Measurements from ENCODE around the gene NIF3L1.
A peak's percentile ranks its signal among the peaks of the same experiment; 100 is the strongest.

Gene NIF3L1

GRCh38 chr2:200888704-200889625, at the start of gene NIF3L1, which contains the start of gene PPIL3:
Gene NIF3L1, plus strand, starts transcription at chr2:200889371. Its CDS starts 2,573 bp downstream, at chr2:200891944.
Gene PPIL3, minus strand, starts transcription at chr2:200889077. Its CDS starts 1,462 bp downstream, at chr2:200887615.
- peak; percentile 94 for DNase-seq (ENCODE audit: low read depth, low spot score)

- no peak for DNase-seq (ENCODE audit: low read depth, low spot score)
Observed at GRCh38 chr2:200839513-200839912, 49.7 kb upstream of the NIF3L1 start.

GRCh38 chr2:200843993-200844948, 44.9 kb upstream of the NIF3L1 start:
- no peak for DNase-seq (ENCODE audit: low read depth, low spot score)

GRCh38 chr2:200845194-200845593, 44.0 kb upstream of the NIF3L1 start:
- no peak for DNase-seq (ENCODE audit: low read depth, low spot score)

- DNase-seq (ENCODE audit: low read depth, low spot score): no peak
Observed at GRCh38 chr2:200845669-200846325, 43.4 kb upstream of the NIF3L1 start.

- DNase-seq (ENCODE audit: low read depth, low spot score): no peak
Observed at GRCh38 chr2:200847269-200847668, 41.9 kb upstream of the NIF3L1 start.

- DNase-seq (ENCODE audit: low read depth, low spot score): no peak
Observed at GRCh38 chr2:200847939-200848338, 41.2 kb upstream of the NIF3L1 start.

- no peak for DNase-seq (ENCODE audit: low read depth, low spot score)
Observed at GRCh38 chr2:200850512-200851256, 38.5 kb upstream of the NIF3L1 start.

- no peak for DNase-seq (ENCODE audit: low read depth, low spot score)
Observed at GRCh38 chr2:200851398-200852248, 37.5 kb upstream of the NIF3L1 start.

- DNase-seq (ENCODE audit: low read depth, low spot score): no peak
Observed at GRCh38 chr2:200852605-200853004, 36.6 kb upstream of the NIF3L1 start.

GRCh38 chr2:200856806-200857205, 32.4 kb upstream of the NIF3L1 start:
- DNase-seq (ENCODE audit: low read depth, low spot score): no peak

GRCh38 chr2:200860092-200860795, 28.9 kb upstream of the NIF3L1 start:
- no peak for DNase-seq (ENCODE audit: low read depth, low spot score)

GRCh38 chr2:200861617-200862155, 27.5 kb upstream of the NIF3L1 start:
- DNase-seq (ENCODE audit: low read depth, low spot score): no peak

- DNase-seq (ENCODE audit: low read depth, low spot score): peak; percentile 35
Observed at GRCh38 chr2:200862532-200863000, 26.6 kb upstream of the NIF3L1 start.

- DNase-seq (ENCODE audit: low read depth, low spot score): no peak
Observed at GRCh38 chr2:200863782-200864175, 25.4 kb upstream of the NIF3L1 start.

- DNase-seq (ENCODE audit: low read depth, low spot score): peak; percentile 93
Observed at GRCh38 chr2:200864176-200865034, 24.8 kb upstream of the NIF3L1 start, which contains the start of gene CLK1. Gene CLK1, minus strand, starts transcription at chr2:200864658. Its CDS starts 2,796 bp downstream, at chr2:200861862.

GRCh38 chr2:200869014-200869413, 20.2 kb upstream of the NIF3L1 start:
- DNase-seq (ENCODE audit: low read depth, low spot score): no peak

- no peak for DNase-seq (ENCODE audit: low read depth, low spot score)
Observed at GRCh38 chr2:200871151-200871550, 18.0 kb upstream of the NIF3L1 start.
